Uterus (tissue), 2 donors: Measurements from ENCODE around the gene PCDHB1.

Source experiments
- CTCF ChIP-seq, 4 experiments: fragments of 200-600 bp in 2 of 4; fragments of 450-650 bp in 2 of 4; sonication (generic) in 2 of 4; IDR thresholded peaks; one replicate each; pipeline ENCODE4 v1.5.1; 2016 to 2019; ENCODE audit warnings: antibody characterized with exemption in 4 of 4, mild to moderate bottlenecking in 2 of 4, moderate library complexity in 1 of 4
- POLR2A ChIP-seq, 2 donors: fragments of 450-650 bp; IDR thresholded peaks; one replicate each; pipeline ENCODE4 v1.6.1; 2016; ENCODE audit warnings: antibody characterized with exemption in 2 of 2, mild to moderate bottlenecking in 1 of 2, moderate library complexity in 1 of 2

- TF ChIP-seq CTCF (IDR thresholded peaks at IDR 0.05) (no peak), POLR2A (IDR thresholded peaks at IDR 0.05) (no peak)
Observed at GRCh38 chr5:141039517-141039916, 11.7 kb upstream of the PCDHB1 start.
